HG02623 (cell line): ENCODE measurements around the gene KIAA0232.

ENCODE experiments used
- ATAC-seq: cut with Tn5 transposase; IDR thresholded peaks from one replicate; pipeline ENCODE4 v1.9.1; 2021; ENCODE audit warnings: moderate library complexity; ENCODE audit not compliant: unreplicated experiment

The KIAA0232 gene

DNA sequence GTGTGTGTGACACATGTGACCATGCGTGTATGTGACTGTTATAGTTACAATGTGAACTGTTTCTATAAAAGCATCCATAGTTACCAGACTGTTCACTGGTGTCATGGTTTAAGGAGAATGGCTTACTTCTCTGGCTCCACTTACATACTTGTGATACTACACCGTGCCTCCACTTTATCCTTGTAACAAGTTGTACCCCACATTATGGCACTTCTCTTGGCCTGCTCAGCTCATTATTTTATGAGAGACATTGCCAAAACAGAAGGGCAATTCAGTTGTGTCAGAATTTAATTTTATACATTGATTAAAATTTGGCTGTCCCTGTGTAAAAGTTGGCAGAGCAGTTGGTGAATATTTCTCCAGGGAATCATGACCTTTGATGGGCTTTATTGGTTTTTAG lies 64.7 kb downstream of the KIAA0232 start:
- ATAC-seq = no peak

DNA sequence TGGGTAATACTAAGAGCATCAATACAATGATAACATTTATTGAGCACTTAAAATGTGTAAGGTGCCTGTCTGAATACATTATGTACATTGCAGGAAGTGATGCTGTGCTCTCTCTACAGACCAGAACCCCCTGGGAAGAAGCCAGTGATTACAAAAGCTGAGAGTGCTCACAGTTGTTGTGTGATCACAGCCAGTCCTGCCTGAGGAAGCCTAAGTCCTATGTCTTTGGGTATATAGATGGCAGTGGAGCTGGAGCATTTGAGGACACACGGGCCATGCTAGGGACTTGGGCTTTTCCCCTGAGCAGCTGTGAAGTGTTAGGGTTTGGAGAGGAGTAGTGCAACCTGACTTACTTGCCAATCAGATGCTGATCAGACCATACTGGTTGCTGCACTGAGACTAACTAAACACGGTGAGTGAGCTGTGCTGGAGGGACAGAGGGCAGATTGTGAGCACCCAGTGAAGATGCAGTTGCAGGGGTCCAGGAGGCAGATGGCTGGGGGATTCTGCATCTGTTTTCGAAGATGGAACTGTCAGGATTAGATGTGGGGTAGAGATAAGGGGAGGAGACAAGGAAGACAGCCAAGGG lies 66.3 kb downstream of the KIAA0232 start:
- ATAC-seq = no peak

DNA sequence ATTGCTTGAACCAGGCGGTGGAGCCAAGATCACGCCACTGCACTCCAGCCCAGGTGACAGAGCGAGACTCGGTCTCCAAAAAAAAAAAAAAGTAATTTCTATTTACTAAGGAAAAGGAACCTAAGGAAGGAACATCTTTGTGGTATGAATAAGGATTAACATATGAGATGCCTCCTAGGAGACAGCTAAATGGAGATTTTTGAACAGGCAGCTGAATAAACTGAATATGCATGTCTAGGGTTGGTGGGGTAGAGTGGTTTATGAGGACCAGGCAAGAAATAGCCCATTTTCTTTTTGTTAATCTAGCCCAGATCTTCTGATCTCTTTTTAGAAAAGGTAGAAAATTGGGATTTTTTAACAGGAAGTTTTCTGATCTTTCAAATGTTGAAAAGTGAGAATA lies 67.2 kb downstream of the KIAA0232 start:
- ATAC-seq = no peak

DNA sequence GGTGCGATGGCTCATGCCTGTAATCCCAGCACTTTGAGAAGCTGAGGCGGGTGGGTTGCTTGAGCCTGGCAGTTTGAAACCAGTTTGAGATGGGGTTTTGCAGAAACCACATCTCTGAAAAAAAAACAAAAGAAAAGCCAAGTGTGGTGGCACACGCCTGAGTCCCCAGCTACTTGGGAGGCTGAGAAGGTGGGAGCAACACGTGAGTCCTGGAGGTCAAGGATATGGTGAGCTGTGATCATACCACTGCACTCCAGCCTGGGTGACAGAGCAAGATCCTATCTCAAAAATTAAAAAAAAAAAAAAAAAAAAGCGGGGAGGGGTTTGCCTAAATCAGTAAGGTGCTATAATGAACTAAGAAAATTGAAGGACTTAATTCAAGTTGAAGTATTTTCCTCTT lies 68.9 kb downstream of the KIAA0232 start:
- no peak for ATAC-seq

DNA sequence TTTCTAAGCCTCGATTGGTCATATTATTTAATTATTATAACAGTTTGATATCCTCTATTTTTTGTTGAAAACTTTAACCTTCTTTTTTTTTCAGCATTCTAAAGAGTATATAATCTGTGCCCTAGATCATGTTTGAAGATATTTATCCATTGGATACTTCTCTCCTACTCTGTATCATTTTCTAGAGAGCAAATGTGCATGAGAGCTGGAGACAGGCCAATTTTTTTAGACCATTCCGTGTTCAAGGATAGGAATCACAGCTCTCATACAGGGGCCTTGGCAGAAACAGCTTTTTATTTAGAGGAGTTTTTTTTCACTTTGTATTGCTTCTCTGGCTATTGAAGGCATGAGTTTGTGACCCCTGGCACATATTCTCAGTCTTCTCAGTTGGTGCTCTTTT lies 69.4 kb downstream of the KIAA0232 start:
- ATAC-seq = no peak

DNA sequence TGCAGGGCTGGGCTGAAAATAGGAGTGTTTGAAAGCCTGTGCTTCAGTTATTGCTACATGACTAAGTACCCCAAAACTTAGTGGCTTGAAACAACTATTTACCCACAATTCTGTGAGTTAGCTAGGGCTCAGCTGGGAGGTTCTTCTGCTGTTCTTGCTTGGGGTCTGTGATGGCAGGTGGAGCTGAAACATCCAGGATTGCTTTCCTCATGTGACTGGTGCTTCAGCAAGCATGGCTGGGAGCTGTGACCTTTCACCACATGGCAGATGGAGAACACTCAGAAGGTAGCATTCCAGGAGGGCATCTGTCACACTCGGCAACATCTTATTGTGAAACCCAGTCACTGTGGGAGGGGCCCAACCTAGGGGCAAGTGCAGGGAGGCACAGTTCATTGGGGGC lies 70.1 kb downstream of the KIAA0232 start:
- no peak for ATAC-seq

DNA sequence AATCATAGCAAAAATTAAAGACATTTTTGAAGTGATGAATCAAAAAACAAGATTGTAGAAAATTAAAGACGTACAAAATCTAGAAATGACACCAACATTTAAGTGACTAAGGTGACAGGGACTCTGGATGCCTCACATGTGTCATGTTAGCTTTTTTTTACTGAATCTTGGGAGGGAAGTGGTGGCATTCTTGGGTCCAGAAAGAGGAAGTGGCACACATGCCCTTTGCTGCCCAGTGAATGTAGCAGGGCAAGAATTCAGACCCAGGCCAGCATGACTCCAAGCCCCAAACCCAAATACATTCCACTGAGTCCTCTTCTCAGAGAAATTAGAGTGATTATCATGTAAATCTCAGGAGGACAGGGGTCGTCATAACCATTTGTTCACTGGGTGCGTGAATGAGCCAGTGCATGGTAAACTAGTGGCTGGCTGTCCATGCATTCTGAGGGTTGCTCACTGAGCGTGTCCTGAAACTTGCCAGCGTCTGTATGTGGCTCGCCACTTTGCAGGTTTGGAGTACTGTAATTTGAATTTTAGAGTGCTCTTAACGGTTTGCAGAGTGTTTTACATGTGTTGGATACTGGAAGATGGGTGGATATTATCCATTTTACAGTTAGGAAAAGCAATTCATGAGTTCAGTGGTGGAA lies 71.7 kb downstream of the KIAA0232 start:
- ATAC-seq = no peak

DNA sequence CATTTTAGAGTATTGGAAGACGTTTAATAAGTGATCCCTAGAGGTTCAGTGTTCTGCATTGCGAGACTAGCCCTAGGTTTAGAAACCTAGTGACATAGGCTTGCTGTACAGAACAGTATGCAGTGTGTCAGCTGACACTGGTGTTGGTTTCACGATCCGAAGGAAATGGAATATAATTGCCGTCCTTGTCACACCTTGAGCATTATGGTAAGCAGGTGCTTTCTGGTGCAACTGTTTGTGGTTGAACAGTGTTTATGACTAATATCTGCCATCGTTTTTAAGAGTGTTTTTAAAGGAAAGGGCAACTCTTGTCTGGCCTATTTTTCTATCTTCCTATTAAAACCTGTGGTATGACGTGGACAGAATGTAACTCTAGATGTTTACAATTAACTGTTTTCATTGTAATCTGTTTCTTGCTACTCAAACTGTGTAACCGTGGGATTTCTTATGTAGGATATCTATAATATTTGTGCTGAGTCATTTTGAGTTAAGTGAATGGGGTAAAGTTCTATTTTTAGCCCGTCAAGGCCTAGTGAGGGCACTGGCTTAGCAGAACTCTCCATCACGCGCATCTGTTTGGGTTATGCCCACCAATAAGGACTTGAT lies 73.3 kb downstream of the KIAA0232 start:
- ATAC-seq = peak; percentile 94

DNA sequence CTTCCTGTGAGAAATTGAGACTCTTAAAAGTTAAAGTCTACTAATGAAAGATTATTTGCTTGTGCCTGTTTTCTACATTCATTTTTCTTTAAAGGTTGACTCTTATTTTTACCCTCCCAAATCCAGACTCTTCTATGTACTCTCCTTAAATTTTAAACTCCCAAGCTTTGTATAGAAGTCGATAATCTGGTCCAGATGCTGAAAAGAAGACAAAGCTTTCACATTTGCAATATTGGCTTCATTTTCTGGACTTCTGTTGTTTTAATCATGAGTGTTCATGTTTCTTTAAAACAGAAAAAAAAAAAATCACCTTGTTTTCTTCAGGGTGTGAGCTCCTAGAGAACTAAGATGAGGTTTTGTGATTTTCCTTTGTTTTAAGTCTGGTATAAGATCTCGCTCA lies 73.9 kb downstream of the KIAA0232 start:
- no peak for ATAC-seq

DNA sequence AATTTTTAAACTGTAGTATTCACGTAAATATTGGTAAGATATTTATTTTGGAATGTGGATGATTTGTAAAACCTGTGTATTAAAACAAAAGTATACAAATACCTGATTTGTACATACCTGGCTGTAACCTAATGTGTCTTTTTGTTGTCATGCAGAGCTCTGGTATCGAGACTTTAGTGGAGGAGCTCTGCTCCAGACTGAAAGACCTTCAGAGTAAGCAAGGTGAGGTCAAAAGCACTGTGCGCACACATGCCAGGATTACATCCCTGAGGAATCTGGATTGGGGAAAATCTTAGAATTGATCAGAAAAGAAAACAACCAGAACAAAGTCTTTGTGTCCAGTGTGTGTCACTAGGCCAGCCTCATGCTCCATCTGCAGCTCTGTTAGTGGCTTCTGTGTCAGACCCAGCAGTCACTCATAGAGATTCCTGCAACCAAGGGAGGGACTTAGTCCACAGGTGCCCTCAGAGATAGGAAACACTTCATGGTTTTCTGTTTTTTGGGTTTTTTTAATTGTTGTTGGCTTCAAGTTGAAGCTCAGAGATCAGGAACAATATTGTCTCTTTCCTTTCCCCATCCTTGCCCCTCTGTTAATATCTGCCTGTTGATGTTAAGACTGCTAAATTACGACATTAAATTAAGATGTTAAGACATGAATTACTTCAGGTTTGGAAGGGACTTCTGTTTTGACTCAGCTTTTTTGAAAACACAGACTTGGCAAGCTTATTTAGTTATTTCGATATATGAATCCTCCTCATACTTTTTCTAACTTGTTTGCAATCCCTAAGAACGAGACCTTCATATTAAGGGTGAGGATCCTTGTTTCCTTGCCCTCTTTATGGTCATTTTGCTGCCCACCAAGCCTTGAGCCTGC lies 74.7 kb downstream of the KIAA0232 start:
- no peak for ATAC-seq

DNA sequence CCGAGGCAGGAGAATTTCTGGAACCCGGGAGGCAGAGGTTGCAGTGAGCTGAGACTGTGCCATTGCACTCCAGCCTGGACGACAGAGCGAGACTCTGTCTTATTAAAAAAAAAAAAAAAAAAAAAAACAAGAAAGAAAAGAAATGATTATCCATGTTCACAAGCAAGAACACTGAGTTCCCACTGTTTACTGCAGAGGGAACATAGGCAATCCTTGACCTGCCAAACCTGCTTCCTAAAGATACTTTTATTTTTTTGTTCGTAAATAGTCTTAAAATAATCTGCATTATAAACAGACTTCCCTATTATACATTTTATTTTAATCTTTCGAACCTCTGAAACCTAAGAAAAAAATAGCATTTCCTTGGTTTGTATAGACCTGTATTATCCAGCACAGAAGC lies 76.5 kb downstream of the KIAA0232 start:
- no peak for ATAC-seq

DNA sequence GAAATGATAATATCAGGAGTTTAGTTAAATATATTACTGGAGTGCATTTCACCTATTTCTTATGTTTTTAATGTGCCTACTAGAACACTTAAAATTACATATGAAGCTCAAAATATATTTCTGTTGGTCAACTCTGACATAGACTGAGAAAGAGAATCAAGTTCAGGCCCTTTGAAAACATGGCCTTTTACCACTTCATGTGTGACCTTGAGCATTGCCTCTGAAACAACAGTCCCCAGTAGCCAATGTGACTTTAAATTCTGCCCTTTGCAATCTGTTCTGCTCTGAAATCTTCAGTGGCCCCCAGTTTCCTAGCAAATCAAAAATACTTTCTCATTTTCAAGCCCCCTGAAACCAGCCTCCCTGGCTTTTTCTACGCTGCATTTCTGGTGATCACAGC lies 77.0 kb downstream of the KIAA0232 start:
- no peak for ATAC-seq

DNA sequence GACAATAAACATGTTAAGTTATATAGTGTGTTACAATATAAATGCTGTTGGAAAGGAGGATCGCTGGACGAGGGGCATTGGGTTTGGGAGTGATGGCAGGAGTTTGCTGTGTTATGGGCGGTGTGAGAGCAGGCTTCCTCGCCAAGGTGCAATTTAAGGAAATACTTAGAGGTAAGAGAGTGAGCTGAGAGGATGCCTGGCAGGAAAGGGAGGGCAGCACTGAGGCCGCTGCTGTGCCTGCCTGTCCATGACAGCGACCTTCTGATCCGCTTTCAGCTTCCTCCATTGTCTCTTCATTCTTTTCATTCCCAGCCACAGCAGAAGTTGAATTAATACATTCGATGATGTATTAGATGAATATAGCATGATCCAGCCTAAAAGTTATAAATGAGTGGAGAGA lies 85.9 kb downstream of the KIAA0232 start:
- no peak for ATAC-seq

DNA sequence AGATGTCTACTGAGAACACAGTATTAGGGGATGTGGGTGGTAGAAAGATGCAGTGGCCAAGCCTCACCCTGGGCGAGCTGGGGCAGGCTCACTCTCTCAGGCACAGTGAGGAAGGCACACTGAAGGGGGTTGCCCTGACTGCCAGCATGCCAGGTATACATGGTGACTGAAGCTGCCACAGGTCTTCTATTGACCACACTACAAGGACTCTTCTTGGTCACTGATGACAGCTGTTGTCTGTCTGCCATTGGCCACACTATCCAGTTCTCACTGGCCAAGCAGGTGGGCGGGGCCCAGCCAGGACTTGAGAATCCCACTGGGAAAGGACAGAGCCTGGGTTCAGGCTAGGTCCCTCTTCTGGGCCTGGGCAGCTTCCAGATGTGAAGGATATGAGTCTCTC lies 87.4 kb downstream of the KIAA0232 start:
- ATAC-seq = no peak

DNA sequence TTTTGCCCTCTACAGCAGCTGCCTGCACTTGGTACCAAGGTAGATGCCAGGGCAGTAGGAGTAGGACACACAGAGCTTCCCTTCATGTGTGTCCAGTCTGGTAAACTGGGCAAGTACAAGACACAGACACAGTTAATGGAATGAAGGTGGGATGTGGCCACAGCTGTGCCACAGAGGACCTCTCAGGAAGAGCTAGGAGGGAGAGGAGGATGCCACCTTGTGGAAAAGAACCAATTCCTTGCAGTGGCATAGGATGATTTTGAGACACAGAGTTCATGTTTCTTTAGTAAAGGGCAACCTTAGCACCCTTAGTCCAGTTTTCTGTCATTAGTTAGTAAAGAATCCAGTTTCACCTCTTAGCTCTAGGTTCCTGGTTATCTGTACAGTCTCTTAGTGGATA lies 90.8 kb downstream of the KIAA0232 start:
- no peak for ATAC-seq

DNA sequence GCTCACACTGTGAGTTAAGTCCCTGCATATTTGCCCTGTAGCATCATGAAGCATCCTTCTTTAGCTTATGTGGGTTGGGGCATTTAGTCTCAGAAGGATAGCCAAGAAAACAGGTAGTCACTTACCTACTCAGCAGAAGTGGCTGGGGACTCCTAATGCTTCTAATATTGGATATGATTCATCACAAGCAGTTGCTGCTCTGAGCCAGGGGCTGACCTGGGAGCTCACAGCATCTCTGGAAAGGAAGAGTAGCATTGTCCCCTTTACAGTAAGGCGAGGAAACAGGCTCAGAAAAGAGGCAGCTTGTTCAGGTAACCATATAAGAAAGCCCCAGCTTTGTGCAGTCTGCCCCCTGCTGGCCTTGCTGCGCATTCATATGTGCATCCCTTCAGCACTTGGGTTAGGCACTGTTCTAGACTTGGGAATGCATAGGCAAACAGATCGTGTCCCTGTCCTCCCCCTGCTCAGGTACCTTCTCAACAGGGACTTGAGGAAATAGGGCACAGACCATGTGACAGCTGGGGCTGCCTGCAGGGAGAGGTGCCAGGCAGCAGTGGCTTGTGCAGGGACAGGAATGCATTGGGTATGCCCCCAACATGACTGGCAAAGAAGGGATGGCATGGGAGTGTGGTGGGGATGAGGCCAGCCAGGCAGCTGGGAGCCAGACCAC lies 91.4 kb downstream of the KIAA0232 start:
- ATAC-seq = peak; percentile 74

DNA sequence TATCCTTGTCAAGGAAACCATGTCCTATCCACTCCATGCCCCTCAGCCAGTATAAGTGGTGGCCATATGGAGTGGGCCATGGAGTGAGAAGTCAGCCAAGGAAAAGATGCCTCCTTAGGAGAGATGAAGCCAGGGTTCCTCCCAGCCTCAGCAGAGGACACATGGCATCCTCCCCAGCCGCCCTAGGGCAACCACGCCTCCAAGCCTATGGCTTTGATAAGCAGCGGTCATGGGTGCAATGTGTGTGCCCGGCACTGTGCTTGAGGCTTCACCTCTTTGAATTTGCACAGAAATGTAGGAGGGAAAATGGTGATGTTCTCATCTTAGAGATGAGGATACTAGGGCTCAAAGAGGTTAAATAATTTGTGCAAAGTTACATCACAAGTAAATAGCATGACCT lies 92.5 kb downstream of the KIAA0232 start:
- no peak for ATAC-seq

DNA sequence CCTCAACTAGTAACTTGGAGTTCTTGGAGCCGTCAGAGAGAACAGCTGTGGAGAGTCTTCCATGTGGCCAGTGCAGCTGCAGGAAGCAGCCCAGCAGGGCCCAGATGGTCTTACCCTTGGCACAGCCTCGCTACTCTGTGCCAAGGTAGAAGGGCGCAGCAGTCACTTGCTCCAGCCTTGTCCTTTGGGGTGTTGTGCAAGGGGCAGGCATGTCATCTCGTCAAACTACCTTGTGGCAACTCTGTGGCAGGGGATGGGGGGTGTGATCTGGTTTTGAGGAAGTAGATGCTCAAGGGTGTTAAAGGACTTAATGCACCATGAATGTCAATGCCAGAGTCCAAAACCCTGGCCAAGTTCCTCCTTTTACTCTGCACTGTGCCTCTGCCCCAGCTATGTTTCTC lies 92.9 kb downstream of the KIAA0232 start:
- no peak for ATAC-seq

DNA sequence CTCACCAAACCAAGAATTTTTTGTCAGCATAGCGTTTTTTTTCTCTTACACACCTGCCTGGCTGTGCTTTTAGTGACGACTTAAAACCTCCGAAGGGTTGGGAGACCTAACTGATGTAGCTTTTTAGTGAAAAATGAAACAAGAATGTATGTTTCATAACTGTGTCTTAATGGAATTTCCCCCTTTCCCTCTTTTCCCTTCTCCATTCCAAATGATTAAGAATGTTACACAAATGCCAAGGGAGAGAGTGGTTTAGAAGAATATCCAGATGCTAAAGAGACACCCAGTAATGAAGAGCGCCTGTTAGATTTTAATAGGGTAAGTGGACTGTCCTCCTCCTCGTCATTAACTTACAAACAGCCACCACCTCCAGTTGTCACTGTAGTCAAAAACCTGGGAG lies 93.9 kb downstream of the KIAA0232 start:
- no peak for ATAC-seq

DNA sequence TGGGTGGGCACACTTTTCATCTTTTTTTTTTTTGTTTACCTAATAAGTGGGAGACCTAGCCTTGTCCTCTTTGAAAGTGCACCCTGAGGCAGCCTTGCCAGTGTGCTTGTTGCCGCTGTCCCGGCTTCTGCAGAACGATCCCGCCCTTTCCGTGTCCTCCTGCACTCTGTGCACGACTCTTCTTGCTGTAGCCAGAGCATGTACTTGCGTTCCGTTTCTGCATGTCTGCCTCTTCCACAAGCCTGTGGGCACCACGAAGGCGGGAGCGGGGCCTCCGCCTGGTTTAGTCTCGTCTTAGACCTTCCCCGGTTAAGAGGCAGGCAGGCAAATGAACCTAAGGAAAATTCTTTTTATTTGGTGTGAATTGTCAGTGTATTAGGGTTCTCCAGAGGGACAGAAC lies 94.5 kb downstream of the KIAA0232 start:
- ATAC-seq = no peak

DNA sequence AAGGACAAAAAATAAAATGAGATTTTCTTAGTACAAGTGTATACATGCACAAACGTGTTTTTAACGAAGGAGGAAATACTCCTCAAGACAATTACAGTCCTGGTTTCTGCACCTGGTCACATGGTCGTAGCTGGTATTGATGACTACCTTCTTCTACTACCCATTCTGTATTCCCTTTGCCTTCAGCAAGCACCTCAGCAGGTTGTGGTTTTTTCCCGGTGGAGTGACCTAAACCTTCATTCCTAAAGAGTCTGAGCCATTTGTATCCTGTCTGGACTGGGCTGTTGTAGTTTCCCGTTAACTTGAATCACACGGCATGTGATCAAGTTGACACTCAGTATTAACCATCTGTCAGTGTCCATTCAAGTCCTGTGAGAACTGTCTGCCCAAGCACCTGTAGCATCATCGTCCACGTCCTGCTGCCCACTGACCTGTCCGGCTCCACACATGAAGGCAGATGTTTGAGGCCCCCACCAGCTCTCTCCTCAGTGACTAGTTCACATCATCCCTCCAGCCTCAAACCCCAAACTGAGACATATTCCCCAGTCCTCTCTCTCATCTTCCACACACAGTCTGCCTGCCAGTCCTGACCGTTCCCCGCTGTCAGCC lies 96.0 kb downstream of the KIAA0232 start:
- ATAC-seq = no peak
